Measurements from ENCODE around the gene HSDL2.
"Not testable (repeated sequence)": the region's sequence is repeated elsewhere in the genome, so short reads cannot be mapped to it uniquely, and the experiment has no call there.

HSDL2 gene

GRCh38 chr9:112365257-112365656 lies 14.7 kb upstream of the HSDL2 start:
- H3K4me3 ChIP-seq (ENCODE audit: low read length in 2 of 2); H3K9me3 ChIP-seq (ENCODE audit: control insufficient read depth in 2 of 2, low read length in 2 of 2); H3K27ac ChIP-seq (ENCODE audit: low read depth in 2 of 2, low read length in 2 of 2); H3K9ac ChIP-seq (ENCODE audit: low read depth in 1 of 2, low read length in 2 of 2); H3K4me1 ChIP-seq (ENCODE audit: control insufficient read depth in 2 of 2, insufficient read depth in 2 of 2, low read length in 2 of 2); H3K36me3 ChIP-seq (ENCODE audit: control insufficient read depth in 2 of 2, insufficient read depth in 2 of 2, low read length in 2 of 2); H3K27me3 ChIP-seq (ENCODE audit: control insufficient read depth in 2 of 2, insufficient read depth in 2 of 2, low read length in 2 of 2): not testable (repeated sequence)

GRCh38 chr9:112366591-112366990 lies 13.3 kb upstream of the HSDL2 start:
- no peaks in the 10 kb centered on the region for H3K9me3 ChIP-seq (ENCODE audit: control insufficient read depth in 2 of 2, low read length in 2 of 2)
- H3K4me3 ChIP-seq (ENCODE audit: low read length in 2 of 2) = no peak overlapping the region
- no peaks in the 10 kb centered on the region for H3K4me1 ChIP-seq (ENCODE audit: control insufficient read depth in 2 of 2, insufficient read depth in 2 of 2, low read length in 2 of 2)
- no peaks in the 10 kb centered on the region for H3K27me3 ChIP-seq (ENCODE audit: control insufficient read depth in 2 of 2, insufficient read depth in 2 of 2, low read length in 2 of 2)
- H3K9ac ChIP-seq (ENCODE audit: low read depth in 1 of 2, low read length in 2 of 2) = no peak overlapping the region
- H3K27ac ChIP-seq (ENCODE audit: low read depth in 2 of 2, low read length in 2 of 2) = no peak overlapping the region
- H3K36me3 ChIP-seq (ENCODE audit: control insufficient read depth in 2 of 2, insufficient read depth in 2 of 2, low read length in 2 of 2) = no peaks in the 10 kb centered on the region

- H3K4me3 ChIP-seq (ENCODE audit: low read length in 2 of 2) = no peak overlapping the region
- no peaks in the 10 kb centered on the region for H3K27me3 ChIP-seq (ENCODE audit: control insufficient read depth in 2 of 2, insufficient read depth in 2 of 2, low read length in 2 of 2)
- H3K36me3 ChIP-seq (ENCODE audit: control insufficient read depth in 2 of 2, insufficient read depth in 2 of 2, low read length in 2 of 2) = no peaks in the 10 kb centered on the region
- H3K4me1 ChIP-seq (ENCODE audit: control insufficient read depth in 2 of 2, insufficient read depth in 2 of 2, low read length in 2 of 2) = no peaks in the 10 kb centered on the region
- H3K9me3 ChIP-seq (ENCODE audit: control insufficient read depth in 2 of 2, low read length in 2 of 2) = no peaks in the 10 kb centered on the region
- no peak overlapping the region for H3K27ac ChIP-seq (ENCODE audit: low read depth in 2 of 2, low read length in 2 of 2)
- no peak overlapping the region for H3K9ac ChIP-seq (ENCODE audit: low read depth in 1 of 2, low read length in 2 of 2)
Measured at GRCh38 chr9:112367465-112367864, 12.4 kb upstream of the HSDL2 start.

- H3K27ac ChIP-seq (ENCODE audit: low read depth in 2 of 2, low read length in 2 of 2) = no peak overlapping the region
- no peaks in the 10 kb centered on the region for H3K36me3 ChIP-seq (ENCODE audit: control insufficient read depth in 2 of 2, insufficient read depth in 2 of 2, low read length in 2 of 2)
- H3K27me3 ChIP-seq (ENCODE audit: control insufficient read depth in 2 of 2, insufficient read depth in 2 of 2, low read length in 2 of 2) = no peaks in the 10 kb centered on the region
- H3K4me3 ChIP-seq (ENCODE audit: low read length in 2 of 2) = no peak overlapping the region
- no peak overlapping the region for H3K9ac ChIP-seq (ENCODE audit: low read depth in 1 of 2, low read length in 2 of 2)
- H3K4me1 ChIP-seq (ENCODE audit: control insufficient read depth in 2 of 2, insufficient read depth in 2 of 2, low read length in 2 of 2) = no peaks in the 10 kb centered on the region
- no peaks in the 10 kb centered on the region for H3K9me3 ChIP-seq (ENCODE audit: control insufficient read depth in 2 of 2, low read length in 2 of 2)
Measured at GRCh38 chr9:112369817-112370216, 10.1 kb upstream of the HSDL2 start.

GRCh38 chr9:112371060-112371459 lies 8.8 kb upstream of the HSDL2 start:
- Histone ChIP-seq H3K27me3 (ENCODE audit: control insufficient read depth in 2 of 2, insufficient read depth in 2 of 2, low read length in 2 of 2) (no peaks in the 10 kb centered on the region), H3K4me1 (ENCODE audit: control insufficient read depth in 2 of 2, insufficient read depth in 2 of 2, low read length in 2 of 2) (no peaks in the 10 kb centered on the region), H3K9ac (ENCODE audit: low read depth in 1 of 2, low read length in 2 of 2) (no peak overlapping the region), H3K9me3 (ENCODE audit: control insufficient read depth in 2 of 2, low read length in 2 of 2) (no peaks in the 10 kb centered on the region), H3K4me3 (ENCODE audit: low read length in 2 of 2) (no peak overlapping the region), H3K27ac (ENCODE audit: low read depth in 2 of 2, low read length in 2 of 2) (no peak overlapping the region), H3K36me3 (ENCODE audit: control insufficient read depth in 2 of 2, insufficient read depth in 2 of 2, low read length in 2 of 2) (no peaks in the 10 kb centered on the region)

GRCh38 chr9:112373666-112374065 lies 6.2 kb upstream of the HSDL2 start:
- peaks cover 8 to 10% of the 10 kb centered on the region in 2 donors for H3K4me1 ChIP-seq (ENCODE audit: control insufficient read depth in 2 of 2, insufficient read depth in 2 of 2, low read length in 2 of 2)
- not testable (repeated sequence) for H3K27me3 ChIP-seq (ENCODE audit: control insufficient read depth in 2 of 2, insufficient read depth in 2 of 2, low read length in 2 of 2); H3K36me3 ChIP-seq (ENCODE audit: control insufficient read depth in 2 of 2, insufficient read depth in 2 of 2, low read length in 2 of 2); H3K9me3 ChIP-seq (ENCODE audit: control insufficient read depth in 2 of 2, low read length in 2 of 2); H3K4me3 ChIP-seq (ENCODE audit: low read length in 2 of 2); H3K9ac ChIP-seq (ENCODE audit: low read depth in 1 of 2, low read length in 2 of 2); H3K27ac ChIP-seq (ENCODE audit: low read depth in 2 of 2, low read length in 2 of 2)

- H3K9me3 ChIP-seq (ENCODE audit: control insufficient read depth in 2 of 2, low read length in 2 of 2); H3K9ac ChIP-seq (ENCODE audit: low read depth in 1 of 2, low read length in 2 of 2); H3K27ac ChIP-seq (ENCODE audit: low read depth in 2 of 2, low read length in 2 of 2); H3K36me3 ChIP-seq (ENCODE audit: control insufficient read depth in 2 of 2, insufficient read depth in 2 of 2, low read length in 2 of 2); H3K27me3 ChIP-seq (ENCODE audit: control insufficient read depth in 2 of 2, insufficient read depth in 2 of 2, low read length in 2 of 2); H3K4me3 ChIP-seq (ENCODE audit: low read length in 2 of 2): not testable (repeated sequence)
- H3K4me1 ChIP-seq (ENCODE audit: control insufficient read depth in 2 of 2, insufficient read depth in 2 of 2, low read length in 2 of 2) = peaks cover 8 to 11% of the 10 kb centered on the region in 2 donors
Measured at GRCh38 chr9:112374232-112374631, 5.7 kb upstream of the HSDL2 start.

GRCh38 chr9:112375361-112375760 lies 4.5 kb upstream of the HSDL2 start:
- H3K4me1 ChIP-seq (ENCODE audit: control insufficient read depth in 2 of 2, insufficient read depth in 2 of 2, low read length in 2 of 2) = peaks cover 8 to 11% of the 10 kb centered on the region in 2 donors

GRCh38 chr9:112377087-112377486 lies 2.8 kb upstream of the HSDL2 start:
- Histone ChIP-seq H3K9ac (ENCODE audit: low read depth in 1 of 2, low read length in 2 of 2) (no peak overlapping the region), H3K4me3 (ENCODE audit: low read length in 2 of 2) (no peak overlapping the region), H3K27ac (ENCODE audit: low read depth in 2 of 2, low read length in 2 of 2) (no peak overlapping the region), H3K27me3 (ENCODE audit: control insufficient read depth in 2 of 2, insufficient read depth in 2 of 2, low read length in 2 of 2) (no peaks in the 10 kb centered on the region), H3K9me3 (ENCODE audit: control insufficient read depth in 2 of 2, low read length in 2 of 2) (no peaks in the 10 kb centered on the region), H3K36me3 (ENCODE audit: control insufficient read depth in 2 of 2, insufficient read depth in 2 of 2, low read length in 2 of 2) (no peaks in the 10 kb centered on the region), H3K4me1 (ENCODE audit: control insufficient read depth in 2 of 2, insufficient read depth in 2 of 2, low read length in 2 of 2) (peaks cover 8 to 17% of the 10 kb centered on the region in 2 donors)

More at GRCh38 chr9:112375361-112375760, 4.5 kb upstream of the HSDL2 start:
- H3K27me3 ChIP-seq (ENCODE audit: control insufficient read depth in 2 of 2, insufficient read depth in 2 of 2, low read length in 2 of 2) = no peaks in the 10 kb centered on the region
- no peaks in the 10 kb centered on the region for H3K36me3 ChIP-seq (ENCODE audit: control insufficient read depth in 2 of 2, insufficient read depth in 2 of 2, low read length in 2 of 2)
- H3K9ac ChIP-seq (ENCODE audit: low read depth in 1 of 2, low read length in 2 of 2) = no peak overlapping the region
- no peak overlapping the region for H3K4me3 ChIP-seq (ENCODE audit: low read length in 2 of 2)
- no peak overlapping the region for H3K27ac ChIP-seq (ENCODE audit: low read depth in 2 of 2, low read length in 2 of 2)
- no peaks in the 10 kb centered on the region for H3K9me3 ChIP-seq (ENCODE audit: control insufficient read depth in 2 of 2, low read length in 2 of 2)

- peaks cover 8 to 17% of the 10 kb centered on the region in 2 donors for H3K4me1 ChIP-seq (ENCODE audit: control insufficient read depth in 2 of 2, insufficient read depth in 2 of 2, low read length in 2 of 2)
- H3K9ac ChIP-seq (ENCODE audit: low read depth in 1 of 2, low read length in 2 of 2) = no peak overlapping the region
- H3K9me3 ChIP-seq (ENCODE audit: control insufficient read depth in 2 of 2, low read length in 2 of 2) = no peaks in the 10 kb centered on the region
- H3K36me3 ChIP-seq (ENCODE audit: control insufficient read depth in 2 of 2, insufficient read depth in 2 of 2, low read length in 2 of 2) = no peaks in the 10 kb centered on the region
- no peaks in the 10 kb centered on the region for H3K27me3 ChIP-seq (ENCODE audit: control insufficient read depth in 2 of 2, insufficient read depth in 2 of 2, low read length in 2 of 2)
- H3K4me3 ChIP-seq (ENCODE audit: low read length in 2 of 2) = peak overlapping the region in 1 of 2 donors; percentile 96
- no peak overlapping the region for H3K27ac ChIP-seq (ENCODE audit: low read depth in 2 of 2, low read length in 2 of 2)
Measured at GRCh38 chr9:112377684-112378327, 2.1 kb upstream of the HSDL2 start.
